CD14-positive monocyte (primary cell): ENCODE measurements around the gene ACSS1. TPM values are rescaled to one million over a fixed set of nuclear protein-coding genes. Genes with fewer than 3 reads are reported as not detected.

Experiments used
- DNase-seq, 3 donors: peaks; one replicate each; pipeline ENCODE4 v3.0.0-alpha.2; 2011 to 2022
- H2AFZ ChIP-seq: 2 replicates; pipeline ENCODE4 v1.6.0; 2012; ENCODE audit warnings: mild to moderate bottlenecking, low read depth, low read length, inconsistent platforms; ENCODE audit not compliant: insufficient read depth, poor library complexity, severe bottlenecking
- H3K27ac ChIP-seq, 2 donors: 1 replicate in 1 of 2; 2 replicates in 1 of 2; pipeline ENCODE4 v1.5.1; 2012 to 2013; ENCODE audit warnings: low read length in 2 of 2, control low read depth in 1 of 2, inconsistent platforms in 1 of 2, low read depth in 1 of 2, mild to moderate bottlenecking in 1 of 2
- H3K27me3 ChIP-seq, 2 donors: one replicate each; pipeline versions ENCODE4 v1.6.0 to v1.6.1; 2011 to 2013; ENCODE audit warnings: low read length in 2 of 2; ENCODE audit not compliant: control insufficient read depth in 2 of 2, insufficient read depth in 2 of 2
- H3K36me3 ChIP-seq, 2 donors: replicated peaks in 1 of 2; 1 replicate in 1 of 2; 2 replicates in 1 of 2; pipeline versions ENCODE4 v1.5.1 to v1.6.1; 2012 to 2013; ENCODE audit warnings: low read length in 2 of 2, control low read depth in 1 of 2, inconsistent platforms in 1 of 2, mild to moderate bottlenecking in 1 of 2; ENCODE audit not compliant: insufficient read depth in 2 of 2, control insufficient read depth in 1 of 2
- H3K4me1 ChIP-seq, 2 donors: 1 replicate in 1 of 2; 2 replicates in 1 of 2; pipeline versions ENCODE4 v1.5.1 to v1.6.1; 2012 to 2013; ENCODE audit warnings: low read length in 2 of 2, control low read depth in 1 of 2, inconsistent platforms in 1 of 2, mild to moderate bottlenecking in 1 of 2, moderate library complexity in 1 of 2; ENCODE audit not compliant: insufficient read depth in 2 of 2, control insufficient read depth in 1 of 2
- H3K4me2 ChIP-seq: replicated peaks from 2 replicates; pipeline ENCODE3; 2012; ENCODE audit warnings: low read length, moderate library complexity, mild to moderate bottlenecking; ENCODE audit not compliant: poor library complexity, severe bottlenecking; ENCODE audit errors: extremely low read depth
- H3K4me3 ChIP-seq, 3 experiments: fragments of 200-600 bp in 1 of 3; sonication (generic) in 1 of 3; replicated peaks in 1 of 3; 1 replicate in 2 of 3; 2 replicates in 1 of 3; pipeline ENCODE4 v1.5.1; 2011 to 2013; ENCODE audit warnings: low read length in 3 of 3, mild to moderate bottlenecking in 3 of 3, control low read depth in 2 of 3, low read depth in 2 of 3, inconsistent platforms in 1 of 3, moderate library complexity in 1 of 3
- H3K79me2 ChIP-seq: 2 replicates; pipeline ENCODE4 v1.6.0; 2012; ENCODE audit warnings: mild to moderate bottlenecking, control low read depth, inconsistent platforms, low read length, moderate library complexity; ENCODE audit not compliant: insufficient read depth
- H3K9ac ChIP-seq: 2 replicates; pipeline ENCODE4 v1.6.0; 2017; ENCODE audit warnings: low read length, mild to moderate bottlenecking; ENCODE audit not compliant: insufficient read depth, poor library complexity, severe bottlenecking
- H3K9me3 ChIP-seq, 2 donors: replicated peaks in 1 of 2; 1 replicate in 1 of 2; 2 replicates in 1 of 2; pipeline versions ENCODE4 v1.5.1 to v1.6.1; 2012 to 2013; ENCODE audit warnings: low read length in 2 of 2, control low read depth in 1 of 2; ENCODE audit not compliant: control insufficient read depth in 1 of 2, insufficient read depth in 1 of 2
- H4K20me1 ChIP-seq: 2 replicates; pipeline ENCODE4 v1.6.0; 2012; ENCODE audit warnings: mild to moderate bottlenecking, low read length, control low read depth, moderate library complexity; ENCODE audit not compliant: insufficient read depth
- H3K27ac Mint-ChIP-seq, 7 donors: one replicate each; pipeline ENCODE4 v1.8.0; 2020; ENCODE audit warnings: mild to moderate bottlenecking in 7 of 7, mixed read lengths in 7 of 7, moderate library complexity in 6 of 7, inconsistent platforms in 2 of 7
- H3K27me3 Mint-ChIP-seq, 3 donors: one replicate each; pipeline ENCODE4 v1.8.0; 2021 to 2022; ENCODE audit warnings: low read depth in 3 of 3, mild to moderate bottlenecking in 3 of 3, mixed read lengths in 3 of 3, moderate library complexity in 3 of 3, inconsistent platforms in 1 of 3
- H3K36me3 Mint-ChIP-seq, 2 donors: one replicate each; pipeline ENCODE4 v1.8.0; 2020; ENCODE audit warnings: mixed read lengths in 2 of 2, inconsistent platforms in 1 of 2, mild to moderate bottlenecking in 1 of 2
- H3K4me1 Mint-ChIP-seq: one replicate; pipeline ENCODE4 v1.8.0; 2020; ENCODE audit warnings: mild to moderate bottlenecking, mixed read lengths
- H3K4me3 Mint-ChIP-seq, 2 donors: one replicate each; pipeline ENCODE4 v1.8.0; 2020; ENCODE audit warnings: mild to moderate bottlenecking in 2 of 2, mixed read lengths in 2 of 2, moderate library complexity in 1 of 2
- H3K9me3 Mint-ChIP-seq, 7 donors: one replicate each; pipeline ENCODE4 v1.8.0; 2020 to 2022; ENCODE audit warnings: mixed read lengths in 7 of 7, mild to moderate bottlenecking in 6 of 7, moderate library complexity in 6 of 7, inconsistent platforms in 2 of 7
- CTCF ChIP-seq: fragments of 200-600 bp; IDR thresholded peaks from one replicate; pipeline ENCODE4 v1.8.0; 2022; ENCODE audit warnings: antibody characterized with exemption, mild to moderate bottlenecking
- WGBS: methylation state at CpG from one replicate; pipeline ENCODE4 v1.1.5; 2013; ENCODE audit warnings: missing lambda C conversion rate; ENCODE audit not compliant: insufficient coverage; 5-methylcytosine and 5-hydroxymethylcytosine counted together
- intact Hi-C, 2 donors: fragments of 100-400 bp; cut with micrococcal nuclease; formaldehyde crosslinking; loops; one replicate each; pipeline versions ENCODE4 v1.15.0 to v1.15.1; 2023
- polyA plus RNA-seq, 3 donors: library from polyadenylated mRNA; depleted of rRNA in 1 of 3; unstranded in 2 of 3; stranded (reverse) in 1 of 3; fragments of 300-500 nt in 2 of 3; fragments of >200 nt in 1 of 3; fragmentation: Illumina TruSeq in 2 of 3; gene quantifications; 1 replicate in 2 of 3; 2 replicates in 1 of 3; pipeline ENCODE4 v1.2.3, GENCODE V29; 2012 to 2021

ACSS1 gene
- polyA plus RNA-seq, 3 donors = 26.6 to 32.0 (median 27.6) TPM

- peaks cover 28% of the 10 kb centered on the region for H3K4me1 Mint-ChIP-seq
- Histone ChIP-seq H3K9ac (no peak overlapping the region), H3K27ac (peak overlapping the region in 1 of 2 donors; percentile 78), H3K79me2 (peaks cover 32% of the 10 kb centered on the region), H3K4me1 (peaks cover 30 to 36% of the 10 kb centered on the region in 2 donors), H4K20me1 (peaks cover 2% of the 10 kb centered on the region), H3K36me3 (peaks cover 68 to 87% of the 10 kb centered on the region in 2 donors), H3K4me2 (no peak overlapping the region), H3K4me3 (no peak overlapping the region), H2AFZ (no peak overlapping the region), H3K27me3 (no peaks in the 10 kb centered on the region), H3K9me3 (no peaks in the 10 kb centered on the region)
- peaks cover 73 to 82% of the 10 kb centered on the region in 2 donors for H3K36me3 Mint-ChIP-seq
- TF ChIP-seq CTCF = no peak
- no peak overlapping the region for H3K27ac Mint-ChIP-seq
- DNase-seq = no peak
- peaks cover 0 to 10% (median 5%) of the 10 kb centered on the region in 7 donors for H3K9me3 Mint-ChIP-seq
- 100% methylated on average over 2 of the region's 2 CpGs for WGBS
- peaks cover 0 to under 1% (median 0%) of the 10 kb centered on the region in 3 donors for H3K27me3 Mint-ChIP-seq
- H3K4me3 Mint-ChIP-seq = no peak overlapping the region
- intact Hi-C loops = no loop called here
Measured at GRCh38 chr20:24972341-24972740, 85.6 kb downstream of the ACSS1 start.

GRCh38 chr20:24971376-24972101 is 86.4 kb downstream of the ACSS1 start:
- no peak for DNase-seq
- H3K79me2 ChIP-seq = peaks cover 27% of the 10 kb centered on the region
- peaks cover 28% of the 10 kb centered on the region for H3K4me1 Mint-ChIP-seq
- intact Hi-C loops = no loop called here
- 88% methylated on average over 5 of the region's 6 CpGs for WGBS
- H3K36me3 ChIP-seq = peaks cover 65 to 87% of the 10 kb centered on the region in 2 donors
- H3K9ac ChIP-seq = peak overlapping the region; percentile 20
- no peak overlapping the region for H3K4me3 ChIP-seq
- H2AFZ ChIP-seq = no peak overlapping the region
- no peaks in the 10 kb centered on the region for H4K20me1 ChIP-seq
- H3K27ac Mint-ChIP-seq = peak overlapping the region in 3 of 7 donors; percentile 65 to 86 (median 82)
- H3K9me3 Mint-ChIP-seq = peaks cover 0 to 7% (median 2%) of the 10 kb centered on the region in 7 donors
- H3K27ac ChIP-seq = peak overlapping the region in 1 of 2 donors; percentile 78
- no peak for TF ChIP-seq CTCF
- H3K4me1 ChIP-seq = peaks cover 30 to 36% of the 10 kb centered on the region in 2 donors
- H3K9me3 ChIP-seq = no peaks in the 10 kb centered on the region
- no peaks in the 10 kb centered on the region for H3K27me3 ChIP-seq
- peak overlapping the region; percentile 10 for H3K4me2 ChIP-seq
- H3K36me3 Mint-ChIP-seq = peaks cover 72 to 82% of the 10 kb centered on the region in 2 donors
- no peak overlapping the region for H3K4me3 Mint-ChIP-seq
- peaks cover 0 to 2% (median 0%) of the 10 kb centered on the region in 3 donors for H3K27me3 Mint-ChIP-seq
